Activated naive CD8-positive, alpha-beta T cell treated with anti-CD3 and anti-CD28 coated beads, Interleukin-2, amount 10 ng/mL, durations not matched to agents 7 days and 5 days (primary cell): ENCODE measurements around the gene INPP5E. TPM values are rescaled to one million over a fixed set of nuclear protein-coding genes. Genes with fewer than 3 reads are reported as not detected.

Experiments used
- ATAC-seq: fragments of 150-1000 bp; cut with Tn5 transposase; one replicate; pipeline ENCODE4 v1.10.0; 2021; ENCODE audit warnings: low read depth, moderate library complexity
- POLR2A ChIA-PET: fragments of 350-600 bp; sonication (Branson Sonifier 250); formaldehyde crosslinking; loops from one replicate; lab custom pipeline; 2021; ENCODE audit warnings: antibody characterized with exemption; lab: Charles Lee
- DNase-seq: peaks from one replicate; pipeline ENCODE4 v3.0.0; 2021
- H3K27ac Mint-ChIP-seq: one replicate; pipeline ENCODE4 v1.8.0; 2022; ENCODE audit warnings: mild to moderate bottlenecking, mixed read lengths
- H3K27me3 Mint-ChIP-seq: one replicate; pipeline ENCODE4 v1.8.0; 2022; ENCODE audit warnings: mild to moderate bottlenecking, moderate library complexity, mixed read lengths
- H3K36me3 Mint-ChIP-seq: one replicate; pipeline ENCODE4 v1.8.0; 2021; ENCODE audit warnings: mild to moderate bottlenecking, mixed read lengths
- H3K4me1 Mint-ChIP-seq: one replicate; pipeline ENCODE4 v1.8.0; 2021; ENCODE audit warnings: mixed read lengths
- H3K4me3 Mint-ChIP-seq: one replicate; pipeline ENCODE4 v1.8.0; 2022; ENCODE audit warnings: mild to moderate bottlenecking, moderate library complexity, mixed read lengths
- H3K9me3 Mint-ChIP-seq: one replicate; pipeline ENCODE4 v1.8.0; 2021; ENCODE audit warnings: mixed read lengths
- total RNA-seq, 2 experiments: library from RNA; stranded (reverse); gene quantifications; one replicate each; pipeline ENCODE4 v1.2.3, GENCODE V29; 2021

Gene INPP5E
- total RNA-seq, 2 experiments from 2014 or later = 22.8 to 23.0 TPM

DNA sequence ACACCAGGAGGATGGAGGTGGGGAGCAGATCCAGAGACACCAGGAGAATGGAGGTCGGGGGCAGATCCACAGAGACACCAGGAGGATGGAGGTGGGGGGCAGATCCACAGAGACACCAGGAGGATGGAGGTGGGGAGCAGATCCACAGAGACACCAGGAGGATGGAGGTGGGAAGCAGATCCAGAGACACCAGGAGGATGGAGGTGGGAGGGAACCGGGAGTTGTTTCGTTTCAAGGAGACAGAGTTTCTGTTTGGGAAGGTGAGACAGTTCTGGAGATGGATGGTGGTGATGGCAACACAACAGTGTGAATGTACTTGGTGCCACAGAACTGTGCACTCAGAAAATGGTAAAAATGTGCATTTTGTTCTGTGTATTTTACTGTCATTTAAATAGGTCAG, 9.0 kb upstream of the INPP5E start:
- Mint-ChIP-seq H3K27ac (no peak overlapping the region), H3K4me1 (no peaks in the 10 kb centered on the region), H3K9me3 (no peaks in the 10 kb centered on the region), H3K36me3 (peaks cover 23% of the 10 kb centered on the region), H3K27me3 (no peaks in the 10 kb centered on the region), H3K4me3 (no peak overlapping the region)
- ATAC-seq (no peak), DNase-seq (no peak)
- POLR2A ChIA-PET = no interaction called here

GRCh38 chr9:136447173-136447778, 7.6 kb upstream of the INPP5E start:
- Mint-ChIP-seq H3K4me1 (no peaks in the 10 kb centered on the region), H3K9me3 (no peaks in the 10 kb centered on the region), H3K4me3 (no peak overlapping the region), H3K27me3 (no peaks in the 10 kb centered on the region), H3K36me3 (peaks cover 19% of the 10 kb centered on the region), H3K27ac (no peak overlapping the region)
- ATAC-seq = no peak
- no peak for DNase-seq
- POLR2A ChIA-PET = interaction anchor here (0.5 kb wide), 1 partner anchor 259 kb away, joined by 5 read pairs; no protein-coding TSS in a partner anchor

DNA sequence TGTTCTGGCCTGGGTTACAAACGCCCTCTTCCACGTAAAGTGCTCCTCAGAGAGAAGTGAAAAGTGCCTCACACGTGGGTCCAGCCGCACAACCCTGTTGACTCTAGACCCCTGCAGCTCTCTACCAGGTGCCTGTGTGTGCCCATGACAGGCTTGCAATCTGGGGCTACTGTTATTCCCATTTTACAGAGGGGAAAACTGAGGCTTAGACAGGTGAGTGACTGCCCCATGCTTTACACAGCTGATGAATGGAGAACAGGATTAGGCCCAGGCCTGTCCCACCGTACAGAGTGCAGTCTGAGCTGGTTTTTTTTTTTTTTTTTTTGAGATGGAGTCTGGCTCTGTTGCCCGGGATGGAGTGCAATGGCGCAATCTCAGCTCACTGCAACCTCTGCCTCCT, 6.2 kb upstream of the INPP5E start:
- Mint-ChIP-seq H3K4me1 (no peaks in the 10 kb centered on the region), H3K27me3 (no peaks in the 10 kb centered on the region), H3K4me3 (no peak overlapping the region), H3K9me3 (no peaks in the 10 kb centered on the region), H3K36me3 (peaks cover 16% of the 10 kb centered on the region), H3K27ac (no peak overlapping the region)
- ATAC-seq (no peak), DNase-seq (no peak)
- POLR2A ChIA-PET = interaction anchor here (0.7 to 1.2 kb wide), 3 partner anchors 10 to 83 kb away, joined by 3 to 4 read pairs (median 4); partner anchors contain the start of gene DNLZ

DNA sequence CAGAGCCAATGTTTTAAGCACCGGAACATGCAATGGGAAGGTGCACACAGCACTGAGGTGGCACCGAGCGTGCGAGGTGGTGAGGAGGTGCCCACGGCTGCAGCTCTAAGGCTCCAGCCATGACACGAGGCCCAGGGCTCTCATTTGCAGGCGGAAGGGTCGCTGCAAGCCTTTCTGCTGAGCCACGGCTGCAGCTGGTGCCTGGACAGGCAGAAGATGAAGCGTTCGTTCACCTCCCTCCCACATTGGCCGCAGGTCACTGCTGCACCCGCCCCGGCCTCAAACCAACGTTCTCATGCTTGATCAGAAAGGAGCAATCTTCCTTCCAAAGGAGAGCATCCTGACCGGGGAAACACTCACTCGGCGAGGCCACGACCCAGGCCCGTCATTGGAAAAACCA, 4.5 kb upstream of the INPP5E start:
- POLR2A ChIA-PET = interaction anchor here (0.5 to 0.7 kb wide), 2 partner anchors 108 to 128 kb away, joined by 3 to 4 read pairs; no protein-coding TSS in a partner anchor
- H3K36me3 Mint-ChIP-seq = peaks cover 11% of the 10 kb centered on the region
- H3K27me3 Mint-ChIP-seq = no peaks in the 10 kb centered on the region
- H3K4me1 Mint-ChIP-seq = no peaks in the 10 kb centered on the region
- H3K9me3 Mint-ChIP-seq = no peaks in the 10 kb centered on the region
- ATAC-seq (no peak), DNase-seq (no peak)
- no peak overlapping the region for H3K4me3 Mint-ChIP-seq
- H3K27ac Mint-ChIP-seq = no peak overlapping the region

- POLR2A ChIA-PET = interaction anchor here (0.5 kb wide), 1 partner anchor 108 kb away, joined by 4 read pairs; no protein-coding TSS in a partner anchor
- no peaks in the 10 kb centered on the region for H3K4me1 Mint-ChIP-seq
- peaks cover 11% of the 10 kb centered on the region for H3K36me3 Mint-ChIP-seq
- no peaks in the 10 kb centered on the region for H3K9me3 Mint-ChIP-seq
- ATAC-seq (no peak), DNase-seq (no peak)
- no peaks in the 10 kb centered on the region for H3K27me3 Mint-ChIP-seq
- H3K4me3 Mint-ChIP-seq = no peak overlapping the region
- H3K27ac Mint-ChIP-seq = no peak overlapping the region
These were observed 4.0 kb upstream of the INPP5E start for GRCh38 chr9:136443687-136444086.

GRCh38 chr9:136443087-136443486, 3.4 kb upstream of the INPP5E start:
- Mint-ChIP-seq H3K36me3 (peaks cover 10% of the 10 kb centered on the region), H3K9me3 (no peaks in the 10 kb centered on the region), H3K4me1 (peaks cover 3% of the 10 kb centered on the region), H3K27me3 (no peaks in the 10 kb centered on the region), H3K27ac (no peak overlapping the region), H3K4me3 (no peak overlapping the region)
- no peak for ATAC-seq
- POLR2A ChIA-PET = no interaction called here
- DNase-seq = no peak

DNA sequence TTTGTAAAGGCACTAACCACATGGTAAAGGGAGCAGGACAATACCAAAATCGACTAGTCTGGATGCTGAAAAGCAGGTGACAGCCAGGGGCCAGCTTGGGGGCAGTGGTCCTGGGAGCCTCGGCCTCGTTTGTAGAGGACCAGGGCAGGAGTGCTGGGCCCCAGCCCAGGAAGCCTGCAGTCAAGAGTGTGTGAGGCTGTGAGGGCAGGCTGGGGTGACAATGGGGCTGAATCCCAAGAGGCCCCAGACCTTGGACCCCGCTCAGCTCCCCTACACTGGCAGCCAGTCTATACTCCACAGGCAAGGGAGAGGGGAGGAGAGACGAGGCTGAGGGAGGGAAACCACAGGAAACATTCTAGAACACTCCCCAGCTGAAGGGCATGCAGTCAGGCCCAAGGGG, 2.6 kb upstream of the INPP5E start:
- Mint-ChIP-seq H3K9me3 (no peaks in the 10 kb centered on the region), H3K36me3 (peaks cover 10% of the 10 kb centered on the region), H3K27ac (no peak overlapping the region), H3K4me3 (no peak overlapping the region), H3K4me1 (peaks cover 10% of the 10 kb centered on the region), H3K27me3 (no peaks in the 10 kb centered on the region)
- no peak for ATAC-seq
- no peak for DNase-seq
- POLR2A ChIA-PET = no interaction called here

DNA sequence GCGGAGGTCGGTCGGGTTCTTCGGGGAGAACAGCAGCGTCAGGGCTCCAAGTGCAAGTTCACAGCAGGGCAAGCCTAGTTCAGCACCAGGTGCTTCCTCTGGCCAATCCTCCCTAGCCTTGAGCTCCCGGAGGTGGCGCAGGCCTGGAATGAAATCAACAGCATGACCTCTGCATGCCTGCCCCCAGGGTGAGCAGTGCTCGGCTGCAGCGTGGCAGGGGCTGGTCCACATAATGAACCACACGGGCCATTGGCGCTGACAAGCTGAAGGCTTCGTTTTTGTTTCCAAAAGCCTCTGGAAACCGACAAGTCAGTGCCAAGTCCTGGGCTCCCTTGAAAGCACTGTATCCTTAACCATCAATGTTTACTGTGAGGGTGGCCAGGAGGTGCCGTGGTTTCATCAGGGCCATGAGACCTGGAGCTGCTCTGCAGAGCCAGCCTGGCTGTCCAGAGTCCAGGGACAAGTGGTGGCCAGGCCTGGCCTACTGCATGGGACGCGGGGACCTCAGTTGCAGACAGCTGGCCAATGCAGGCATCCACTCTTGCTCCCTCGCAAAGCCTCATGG, 2.1 kb upstream of the INPP5E start:
- Mint-ChIP-seq H3K27me3 (no peaks in the 10 kb centered on the region), H3K9me3 (no peaks in the 10 kb centered on the region), H3K36me3 (peaks cover 8% of the 10 kb centered on the region), H3K4me1 (peaks cover 15% of the 10 kb centered on the region), H3K27ac (no peak overlapping the region), H3K4me3 (no peak overlapping the region)
- ATAC-seq (no peak), DNase-seq (no peak)
- POLR2A ChIA-PET = no interaction called here

GRCh38 chr9:136441191-136441680, 1.6 kb upstream of the INPP5E start:
- POLR2A ChIA-PET = no interaction called here
- Mint-ChIP-seq H3K36me3 (peaks cover 4% of the 10 kb centered on the region), H3K27ac (no peak overlapping the region), H3K4me3 (no peak overlapping the region), H3K27me3 (no peaks in the 10 kb centered on the region), H3K4me1 (peaks cover 18% of the 10 kb centered on the region), H3K9me3 (no peaks in the 10 kb centered on the region)
- ATAC-seq (no peak), DNase-seq (no peak)

GRCh38 chr9:136438548-136439480, 831 bp downstream of the INPP5E start:
- H3K36me3 Mint-ChIP-seq = peaks cover 3% of the 10 kb centered on the region
- H3K27me3 Mint-ChIP-seq = no peaks in the 10 kb centered on the region
- no peaks in the 10 kb centered on the region for H3K9me3 Mint-ChIP-seq
- ATAC-seq (peak; percentile 73), DNase-seq (peak; percentile 80)
- peak overlapping the region; percentile 69 for H3K27ac Mint-ChIP-seq
- POLR2A ChIA-PET = interaction anchor here (0.6 to 1.4 kb wide), 6 partner anchors 10 to 76 kb away, joined by 3 to 9 read pairs (median 4); no protein-coding TSS in a partner anchor
- H3K4me3 Mint-ChIP-seq = peak overlapping the region; percentile 83
- peaks cover 21% of the 10 kb centered on the region for H3K4me1 Mint-ChIP-seq

- H3K4me1 Mint-ChIP-seq = peaks cover 21% of the 10 kb centered on the region
- no peaks in the 10 kb centered on the region for H3K36me3 Mint-ChIP-seq
- H3K9me3 Mint-ChIP-seq = no peaks in the 10 kb centered on the region
- peak overlapping the region; percentile 69 for H3K27ac Mint-ChIP-seq
- ATAC-seq (no peak), DNase-seq (no peak)
- H3K4me3 Mint-ChIP-seq = peak overlapping the region; percentile 83
- POLR2A ChIA-PET = interaction anchor here (1.0 to 1.4 kb wide), 4 partner anchors 24 to 75 kb away, joined by 3 to 9 read pairs (median 4); no protein-coding TSS in a partner anchor
- no peaks in the 10 kb centered on the region for H3K27me3 Mint-ChIP-seq
These were observed 1.7 kb downstream of the INPP5E start for GRCh38 chr9:136437839-136438547.

- no peaks in the 10 kb centered on the region for H3K9me3 Mint-ChIP-seq
- H3K36me3 Mint-ChIP-seq = no peaks in the 10 kb centered on the region
- no peak for ATAC-seq
- POLR2A ChIA-PET = no interaction called here
- H3K27ac Mint-ChIP-seq = no peak overlapping the region
- no peak for DNase-seq
- no peaks in the 10 kb centered on the region for H3K27me3 Mint-ChIP-seq
- peak overlapping the region; percentile 83 for H3K4me3 Mint-ChIP-seq
- peaks cover 21% of the 10 kb centered on the region for H3K4me1 Mint-ChIP-seq
These were observed 2.2 kb downstream of the INPP5E start for GRCh38 chr9:136437430-136437829.
